BLaER1 treated with 17β-estradiol and CSF1 and Interleukin-3, amounts not matched to agents 10 nM and 100 nM (cell line): ENCODE results near the gene CCDC188.

ENCODE experiments used
- H3K27ac ChIP-seq, 11 experiments: shearing (Covaris generic); formaldehyde crosslinking; 2 replicates each; pipeline ENCODE4 v1.8.1; 2022
- H3K27me3 ChIP-seq, 11 experiments: shearing (Covaris generic); formaldehyde crosslinking; 2 replicates each; pipeline ENCODE4 v1.8.1; 2022
- H3K36me3 ChIP-seq, 11 experiments: shearing (Covaris generic); formaldehyde crosslinking; 2 replicates each; pipeline ENCODE4 v1.8.1; 2022
- H3K4me1 ChIP-seq, 10 experiments: shearing (Covaris generic); formaldehyde crosslinking; 2 replicates each; pipeline ENCODE4 v1.8.1; 2022
- H3K4me2 ChIP-seq, 11 experiments: shearing (Covaris generic); formaldehyde crosslinking; 2 replicates each; pipeline ENCODE4 v1.8.1; 2022
- H3K4me3 ChIP-seq, 10 experiments: shearing (Covaris generic); formaldehyde crosslinking; 2 replicates each; pipeline ENCODE4 v1.8.1; 2022
- H3K9ac ChIP-seq, 11 experiments: shearing (Covaris generic); formaldehyde crosslinking; 2 replicates each; pipeline ENCODE4 v1.8.1; 2022
- H3K9me3 ChIP-seq, 11 experiments: shearing (Covaris generic); formaldehyde crosslinking; replicated peaks in 1 of 11; 2 replicates each; pipeline ENCODE4 v1.8.1; 2022
- H4K20me1 ChIP-seq, 11 experiments: shearing (Covaris generic); formaldehyde crosslinking; 2 replicates each; pipeline ENCODE4 v1.8.1; 2022
- Cebpa-rat ChIP-seq, 11 experiments: shearing (Covaris generic); IDR thresholded peaks; 2 replicates each; pipeline ENCODE4 v1.8.1; 2022

Gene CCDC188

DNA sequence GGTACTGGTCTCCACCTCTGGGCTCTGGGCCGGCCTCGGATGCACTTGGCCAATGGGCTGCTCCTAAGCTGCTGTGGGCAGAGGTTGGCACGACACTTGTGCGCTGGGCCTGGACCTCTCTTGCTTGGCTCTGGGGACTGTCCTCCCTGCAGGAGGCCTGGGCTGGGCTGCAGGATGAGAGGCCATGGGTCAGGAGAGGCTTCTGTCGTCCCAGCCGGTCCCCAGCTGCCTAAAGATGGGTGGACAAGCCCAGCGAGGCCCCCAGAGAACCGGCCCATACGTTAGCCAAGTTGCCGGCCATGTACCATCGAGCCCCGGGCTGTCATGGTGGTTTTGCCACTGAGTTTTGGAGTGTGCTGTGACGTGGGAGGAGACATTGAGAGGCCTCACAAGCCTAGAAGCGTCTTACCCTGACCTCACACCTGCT is 1.6 kb upstream of the CCDC188 start:
- Histone ChIP-seq H3K27ac (peak overlapping the region in 4 of 11 experiments; percentile 7 to 79 (median 37); a peak in 3 of 22 replicates), H4K20me1 (peaks cover 0 to 27% (median 0%) of the 10 kb centered on the region in 11 experiments; a peak in 7 of 22 replicates), H3K4me3 (no peak overlapping the region), H3K9ac (peak overlapping the region in 1 of 11 experiments; percentile 25; a peak in 1 of 22 replicates), H3K36me3 (no peaks in the 10 kb centered on the region), H3K9me3 (no peaks in the 10 kb centered on the region), H3K4me1 (peaks cover 34 to 98% (median 95%) of the 10 kb centered on the region in 10 experiments), H3K27me3 (no peaks in the 10 kb centered on the region), H3K4me2 (peak overlapping the region in 7 of 11 experiments; percentile 4 to 92 (median 30); a peak in 8 of 22 replicates)
- TF ChIP-seq Cebpa-rat (IDR thresholded peaks at IDR 0.05): no peak

DNA sequence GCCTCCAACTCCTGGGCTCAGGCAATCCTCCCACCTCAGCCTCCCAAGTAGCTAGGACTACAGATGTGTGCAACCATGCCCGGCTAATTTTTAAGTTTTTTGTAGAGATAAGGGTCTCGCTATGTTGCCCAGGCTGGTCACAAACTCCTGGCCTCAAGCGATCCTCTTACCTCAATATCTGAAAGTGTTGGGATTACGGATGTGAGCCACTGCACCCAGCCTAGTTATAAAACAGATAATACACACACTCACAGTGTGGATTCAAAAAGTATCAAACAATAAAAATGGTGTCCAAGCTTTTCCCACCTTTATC is 377 bp upstream of the CCDC188 start:
- Histone ChIP-seq H3K4me3 (no peak overlapping the region), H4K20me1 (peaks cover 9 to 26% (median 11%) of the 10 kb centered on the region in 11 experiments; a peak in 18 of 22 replicates), H3K4me1 (peaks cover 38 to 98% (median 95%) of the 10 kb centered on the region in 10 experiments), H3K9ac (no peak overlapping the region; a peak in 1 of 22 replicates), H3K27ac (no peak overlapping the region), H3K27me3 (no peaks in the 10 kb centered on the region), H3K9me3 (no peaks in the 10 kb centered on the region), H3K36me3 (no peaks in the 10 kb centered on the region), H3K4me2 (peak overlapping the region in 4 of 11 experiments; percentile 12 to 92 (median 40); a peak in 4 of 22 replicates)
- TF ChIP-seq Cebpa-rat (IDR thresholded peaks at IDR 0.05): no peak

GRCh38 chr22:20149257-20150250 is 1.3 kb downstream of the CCDC188 start:
- H3K9ac ChIP-seq: peak overlapping the region in 3 of 11 experiments; percentile 19 to 44 (median 26); a peak in 2 of 22 replicates
- 0 out of 20 replicates have a peak overlapping the region, but pooled peaks of 1 of the 10 experiments have one; percentile 19 for H3K4me3 ChIP-seq
- H3K27ac ChIP-seq: 0 out of 22 replicates have a peak overlapping the region, but pooled peaks of 1 of the 11 experiments have one; percentile 13
- peak overlapping the region; percentile 26 to 93 (median 71); a peak in 20 of 22 replicates for H3K4me2 ChIP-seq
- H4K20me1 ChIP-seq: peaks cover 9 to 42% (median 18%) of the 10 kb centered on the region in 11 experiments; a peak in 18 of 22 replicates
- H3K27me3 ChIP-seq: no peaks in the 10 kb centered on the region
- H3K4me1 ChIP-seq: peaks cover 34 to 89% (median 81%) of the 10 kb centered on the region in 10 experiments
- no peaks in the 10 kb centered on the region for H3K9me3 ChIP-seq
- no peak for TF ChIP-seq Cebpa-rat (IDR thresholded peaks at IDR 0.05)
- peaks cover 0 to 11% (median 0%) of the 10 kb centered on the region in 11 experiments; a peak in 2 of 22 replicates for H3K36me3 ChIP-seq

GRCh38 chr22:20148414-20148813 is 2.4 kb downstream of the CCDC188 start:
- H3K36me3 ChIP-seq: peaks cover 0 to 22% (median 5%) of the 10 kb centered on the region in 11 experiments; a peak in 9 of 22 replicates
- peaks cover 32 to 78% (median 69%) of the 10 kb centered on the region in 10 experiments for H3K4me1 ChIP-seq
- no peaks in the 10 kb centered on the region for H3K27me3 ChIP-seq
- H3K4me2 ChIP-seq: peak overlapping the region in 8 of 11 experiments; percentile 36 to 98 (median 93); a peak in 14 of 22 replicates
- H3K4me3 ChIP-seq: no peak overlapping the region
- TF ChIP-seq Cebpa-rat (IDR thresholded peaks at IDR 0.05): no peak
- peak overlapping the region in 2 of 11 experiments; percentile 65 to 70; a peak in 1 of 22 replicates for H3K9ac ChIP-seq
- no peaks in the 10 kb centered on the region for H3K9me3 ChIP-seq
- peaks cover 9 to 53% (median 18%) of the 10 kb centered on the region in 11 experiments; a peak in 18 of 22 replicates for H4K20me1 ChIP-seq
- no peak overlapping the region for H3K27ac ChIP-seq

GRCh38 chr22:20147237-20147988 is 3.4 kb downstream of the CCDC188 start:
- Histone ChIP-seq H3K36me3 (peaks cover 0 to 32% (median 7%) of the 10 kb centered on the region in 11 experiments; a peak in 11 of 22 replicates), H3K4me3 (peak overlapping the region in 6 of 10 experiments; percentile 1 to 40 (median 22); a peak in 5 of 20 replicates), H4K20me1 (peaks cover 9 to 63% (median 25%) of the 10 kb centered on the region in 11 experiments; a peak in 19 of 22 replicates), H3K9me3 (no peaks in the 10 kb centered on the region), H3K27ac (peak overlapping the region in 8 of 11 experiments; percentile 20 to 64 (median 49); a peak in 14 of 22 replicates), H3K4me1 (peaks cover 32 to 71% (median 60%) of the 10 kb centered on the region in 10 experiments), H3K4me2 (peak overlapping the region; percentile 85 to 98 (median 91)), H3K9ac (peak overlapping the region; percentile 18 to 70 (median 54); a peak in 18 of 22 replicates), H3K27me3 (no peaks in the 10 kb centered on the region)
- no peak for TF ChIP-seq Cebpa-rat (IDR thresholded peaks at IDR 0.05)

DNA sequence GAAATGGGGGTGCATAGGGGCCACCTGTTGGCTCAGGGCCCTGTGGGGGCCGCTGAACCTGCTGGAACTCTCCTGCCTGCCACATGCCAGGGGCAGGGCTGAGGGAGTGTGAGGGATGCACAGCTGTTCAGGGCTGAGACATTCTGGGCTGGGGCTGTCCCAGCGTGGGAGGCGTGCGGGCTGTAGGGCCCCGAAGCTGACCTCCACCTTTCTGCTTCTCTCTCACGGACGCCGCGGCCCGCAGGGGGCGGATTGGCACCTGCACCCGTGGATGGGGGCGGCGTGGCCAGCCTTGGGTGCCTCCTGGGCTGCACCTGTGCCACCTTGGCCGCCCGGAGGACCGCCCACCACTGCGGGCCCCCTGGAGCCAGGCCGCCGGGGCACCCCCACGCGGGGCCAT is 4.1 kb downstream of the CCDC188 start:
- H4K20me1 ChIP-seq: peaks cover 9 to 70% (median 29%) of the 10 kb centered on the region in 11 experiments; a peak in 19 of 22 replicates
- peak overlapping the region; percentile 18 to 70 (median 54); a peak in 17 of 22 replicates for H3K9ac ChIP-seq
- H3K4me3 ChIP-seq: peak overlapping the region in 6 of 10 experiments; percentile 1 to 40 (median 22); a peak in 6 of 20 replicates
- no peak for TF ChIP-seq Cebpa-rat (IDR thresholded peaks at IDR 0.05)
- peaks cover 32 to 71% (median 60%) of the 10 kb centered on the region in 10 experiments for H3K4me1 ChIP-seq
- no peaks in the 10 kb centered on the region for H3K27me3 ChIP-seq
- peak overlapping the region; percentile 85 to 98 (median 91) for H3K4me2 ChIP-seq
- no peaks in the 10 kb centered on the region for H3K9me3 ChIP-seq
- peak overlapping the region in 8 of 11 experiments; percentile 20 to 64 (median 48); a peak in 14 of 22 replicates for H3K27ac ChIP-seq
- peaks cover 0 to 35% (median 12%) of the 10 kb centered on the region in 11 experiments; a peak in 11 of 22 replicates for H3K36me3 ChIP-seq

DNA sequence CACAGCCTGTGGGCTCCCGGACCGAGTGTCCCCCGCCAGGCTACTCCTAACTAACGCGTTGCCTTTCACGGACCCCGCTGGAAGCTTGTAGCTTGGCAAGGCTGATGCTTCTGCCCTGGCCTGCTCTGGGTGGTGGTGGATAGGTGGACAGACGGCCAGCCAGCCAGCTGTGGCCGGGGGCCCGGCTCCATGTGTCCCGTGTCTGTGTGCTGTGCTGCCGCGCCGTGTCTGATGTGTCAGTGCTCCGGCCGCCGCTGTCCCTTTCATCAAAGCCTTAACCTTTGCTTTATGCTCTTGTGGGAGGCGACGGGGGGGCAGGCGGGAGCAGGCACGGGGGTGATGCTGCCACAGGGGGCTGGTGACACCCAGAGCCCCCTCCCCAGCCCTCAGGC is 5.0 kb downstream of the CCDC188 start:
- no peaks in the 10 kb centered on the region for H3K27me3 ChIP-seq
- H3K4me1 ChIP-seq: peaks cover 32 to 71% (median 61%) of the 10 kb centered on the region in 10 experiments
- no peak overlapping the region for H3K27ac ChIP-seq
- no peak overlapping the region for H3K4me3 ChIP-seq
- no peak for TF ChIP-seq Cebpa-rat (IDR thresholded peaks at IDR 0.05)
- peaks cover 0 to 35% (median 15%) of the 10 kb centered on the region in 11 experiments; a peak in 13 of 22 replicates for H3K36me3 ChIP-seq
- peaks cover 18 to 79% (median 32%) of the 10 kb centered on the region in 11 experiments; a peak in 20 of 22 replicates for H4K20me1 ChIP-seq
- peak overlapping the region in 6 of 11 experiments; percentile 85 to 98 (median 92); a peak in 6 of 22 replicates for H3K4me2 ChIP-seq
- no peaks in the 10 kb centered on the region for H3K9me3 ChIP-seq
- no peak overlapping the region for H3K9ac ChIP-seq
